ENCODE data around the gene BAAT. TPM values are rescaled to one million over a fixed set of nuclear protein-coding genes. Genes with fewer than 3 reads are reported as not detected.
A peak's percentile ranks its signal among the peaks of the same experiment; 100 is the strongest.

Gene BAAT
- total and polyA plus RNA-seq, 2 of the 13 experiments (the other 11 are each of a cell fraction or from before 2014, with no cell fraction given), result 0.71 to 7.9 TPM

DNA sequence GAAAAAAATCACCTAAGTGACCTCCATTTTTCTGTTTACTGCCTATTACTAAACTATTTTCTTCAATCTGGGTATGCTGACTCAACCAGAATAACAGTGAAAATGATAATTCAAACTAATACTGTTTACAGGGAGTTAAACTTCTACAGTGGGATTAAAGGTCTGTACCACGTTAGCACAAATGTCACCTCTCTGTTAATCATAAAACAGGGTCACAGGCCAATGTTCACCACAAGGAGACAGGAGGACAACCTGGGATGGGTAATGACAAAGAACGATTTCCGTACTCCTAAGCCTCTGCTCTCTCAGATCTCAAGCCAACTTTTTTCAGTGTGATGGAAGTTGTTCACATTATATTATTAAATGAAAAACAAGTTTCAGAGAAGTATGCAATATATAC lies 48.4 kb upstream of the BAAT start (continued):
- TF ChIP-seq, protein P1, sequence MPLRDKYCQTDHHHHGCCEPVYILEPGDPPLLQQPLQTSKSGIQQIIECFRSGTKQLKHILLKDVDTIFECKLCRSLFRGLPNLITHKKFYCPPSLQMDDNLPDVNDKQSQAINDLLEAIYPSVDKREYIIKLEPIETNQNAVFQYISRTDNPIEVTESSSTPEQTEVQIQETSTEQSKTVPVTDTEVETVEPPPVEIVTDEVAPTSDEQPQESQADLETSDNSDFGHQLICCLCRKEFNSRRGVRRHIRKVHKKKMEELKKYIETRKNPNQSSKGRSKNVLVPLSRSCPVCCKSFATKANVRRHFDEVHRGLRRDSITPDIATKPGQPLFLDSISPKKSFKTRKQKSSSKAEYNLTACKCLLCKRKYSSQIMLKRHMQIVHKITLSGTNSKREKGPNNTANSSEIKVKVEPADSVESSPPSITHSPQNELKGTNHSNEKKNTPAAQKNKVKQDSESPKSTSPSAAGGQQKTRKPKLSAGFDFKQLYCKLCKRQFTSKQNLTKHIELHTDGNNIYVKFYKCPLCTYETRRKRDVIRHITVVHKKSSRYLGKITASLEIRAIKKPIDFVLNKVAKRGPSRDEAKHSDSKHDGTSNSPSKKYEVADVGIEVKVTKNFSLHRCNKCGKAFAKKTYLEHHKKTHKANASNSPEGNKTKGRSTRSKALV (CRISPR knock-in tag; IDR thresholded peaks at IDR 0.05), result no peak
- TF ChIP-seq KAT8 (CRISPR knock-in tag; IDR thresholded peaks at IDR 0.05) (peak; percentile 75), HNRNPLL (IDR thresholded peaks at IDR 0.05; ENCODE audit: low read depth, low read length, poor library complexity, severe bottlenecking) (no peak), SOX13 (IDR thresholded peaks at IDR 0.05) (no peak), SOX13 (CRISPR knock-in tag; conservative IDR thresholded peaks at IDR 0.05 in 1 of 2, IDR thresholded peaks at IDR 0.05 in 1 of 2) (peak in 1 of 2 experiments; percentile 92; a peak in 2 of 4 replicates)
- TF ChIP-seq, protein P2, sequence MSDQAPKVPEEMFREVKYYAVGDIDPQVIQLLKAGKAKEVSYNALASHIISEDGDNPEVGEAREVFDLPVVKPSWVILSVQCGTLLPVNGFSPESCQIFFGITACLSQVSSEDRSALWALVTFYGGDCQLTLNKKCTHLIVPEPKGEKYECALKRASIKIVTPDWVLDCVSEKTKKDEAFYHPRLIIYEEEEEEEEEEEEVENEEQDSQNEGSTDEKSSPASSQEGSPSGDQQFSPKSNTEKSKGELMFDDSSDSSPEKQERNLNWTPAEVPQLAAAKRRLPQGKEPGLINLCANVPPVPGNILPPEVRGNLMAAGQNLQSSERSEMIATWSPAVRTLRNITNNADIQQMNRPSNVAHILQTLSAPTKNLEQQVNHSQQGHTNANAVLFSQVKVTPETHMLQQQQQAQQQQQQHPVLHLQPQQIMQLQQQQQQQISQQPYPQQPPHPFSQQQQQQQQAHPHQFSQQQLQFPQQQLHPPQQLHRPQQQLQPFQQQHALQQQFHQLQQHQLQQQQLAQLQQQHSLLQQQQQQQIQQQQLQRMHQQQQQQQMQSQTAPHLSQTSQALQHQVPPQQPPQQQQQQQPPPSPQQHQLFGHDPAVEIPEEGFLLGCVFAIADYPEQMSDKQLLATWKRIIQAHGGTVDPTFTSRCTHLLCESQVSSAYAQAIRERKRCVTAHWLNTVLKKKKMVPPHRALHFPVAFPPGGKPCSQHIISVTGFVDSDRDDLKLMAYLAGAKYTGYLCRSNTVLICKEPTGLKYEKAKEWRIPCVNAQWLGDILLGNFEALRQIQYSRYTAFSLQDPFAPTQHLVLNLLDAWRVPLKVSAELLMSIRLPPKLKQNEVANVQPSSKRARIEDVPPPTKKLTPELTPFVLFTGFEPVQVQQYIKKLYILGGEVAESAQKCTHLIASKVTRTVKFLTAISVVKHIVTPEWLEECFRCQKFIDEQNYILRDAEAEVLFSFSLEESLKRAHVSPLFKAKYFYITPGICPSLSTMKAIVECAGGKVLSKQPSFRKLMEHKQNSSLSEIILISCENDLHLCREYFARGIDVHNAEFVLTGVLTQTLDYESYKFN (CRISPR knock-in tag; conservative IDR thresholded peaks at IDR 0.05), result peak; percentile 99
- TF ChIP-seq, protein P3, sequence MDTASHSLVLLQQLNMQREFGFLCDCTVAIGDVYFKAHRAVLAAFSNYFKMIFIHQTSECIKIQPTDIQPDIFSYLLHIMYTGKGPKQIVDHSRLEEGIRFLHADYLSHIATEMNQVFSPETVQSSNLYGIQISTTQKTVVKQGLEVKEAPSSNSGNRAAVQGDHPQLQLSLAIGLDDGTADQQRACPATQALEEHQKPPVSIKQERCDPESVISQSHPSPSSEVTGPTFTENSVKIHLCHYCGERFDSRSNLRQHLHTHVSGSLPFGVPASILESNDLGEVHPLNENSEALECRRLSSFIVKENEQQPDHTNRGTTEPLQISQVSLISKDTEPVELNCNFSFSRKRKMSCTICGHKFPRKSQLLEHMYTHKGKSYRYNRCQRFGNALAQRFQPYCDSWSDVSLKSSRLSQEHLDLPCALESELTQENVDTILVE (CRISPR knock-in tag; IDR thresholded peaks at IDR 0.05), result 0 out of 2 replicates have a peak, but pooled peaks have one; percentile 43

All from HepG2 (cell line).